IPS-NIHi7 (cell line): ENCODE data around the gene SLC39A5.
"Not testable (repeated sequence)": the region's sequence is repeated elsewhere in the genome, so short reads cannot be mapped to it uniquely, and the experiment has no call there.

ENCODE experiments used
- DNase-seq: peaks from one replicate; pipeline ENCODE4 v3.0.0; 2012; ENCODE audit warnings: mixed read lengths; ENCODE audit errors: extremely low spot score

Gene SLC39A5

DNA sequence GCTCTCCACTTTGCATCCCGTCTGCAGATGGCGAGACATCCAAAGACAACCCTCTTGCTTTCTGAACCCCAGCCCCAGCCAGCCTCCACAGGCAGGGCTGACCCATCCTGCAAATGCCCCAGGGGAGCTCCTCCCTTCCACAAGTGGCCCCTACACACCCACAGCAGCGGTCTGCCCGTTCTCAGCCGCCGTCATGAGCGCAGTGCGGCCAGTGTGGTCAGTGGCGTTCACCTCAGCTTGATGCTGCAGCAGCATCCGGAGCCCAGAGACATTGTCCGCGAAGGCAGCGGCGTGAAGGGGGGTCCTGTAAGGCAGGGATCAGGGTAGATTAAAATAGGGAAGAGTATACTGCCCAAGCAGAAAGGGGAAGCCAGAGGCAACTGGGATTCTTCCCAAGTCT lies 14.6 kb downstream of the SLC39A5 start:
- DNase-seq: no peak

DNA sequence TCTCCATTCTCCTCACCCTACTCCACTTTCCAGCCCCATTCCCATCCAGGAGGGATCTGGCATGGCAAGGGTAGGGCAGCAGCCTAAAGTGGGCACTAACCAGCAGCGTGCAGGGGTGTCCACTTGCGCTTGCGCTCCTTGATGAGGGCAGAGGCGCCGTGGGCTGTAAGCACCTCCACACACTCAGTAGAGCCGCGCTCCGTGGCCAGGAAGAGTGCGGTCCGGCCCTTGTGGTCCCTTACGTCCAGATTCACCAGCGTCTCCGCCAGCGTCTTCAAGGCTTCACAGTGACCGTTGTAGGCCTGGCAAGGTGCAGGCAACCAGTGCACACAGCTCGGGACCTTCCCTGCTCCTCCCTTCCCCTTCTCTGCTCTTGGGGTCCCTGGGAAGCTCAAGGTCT lies 18.1 kb downstream of the SLC39A5 start:
- DNase-seq: no peak

DNA sequence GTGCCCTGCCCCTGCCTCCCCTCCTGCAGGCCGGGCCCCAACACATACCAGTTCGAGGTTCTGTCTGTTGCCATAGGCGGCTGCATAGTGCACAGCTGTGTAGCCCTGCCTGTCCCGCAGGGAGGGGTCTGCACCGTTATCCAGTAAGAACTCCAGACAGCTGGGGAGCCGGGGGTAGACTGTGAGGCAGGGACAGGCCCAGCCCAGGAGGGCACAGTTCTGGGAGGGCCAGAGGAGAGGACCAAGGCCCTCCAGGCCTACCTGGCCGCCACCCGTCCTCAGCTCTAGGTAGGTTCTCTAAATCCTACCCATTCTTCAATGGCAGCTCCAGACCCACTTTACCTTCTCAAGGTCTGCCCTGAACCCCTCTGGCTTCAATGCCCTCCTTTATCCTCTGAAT lies 18.9 kb downstream of the SLC39A5 start:
- no peak for DNase-seq

DNA sequence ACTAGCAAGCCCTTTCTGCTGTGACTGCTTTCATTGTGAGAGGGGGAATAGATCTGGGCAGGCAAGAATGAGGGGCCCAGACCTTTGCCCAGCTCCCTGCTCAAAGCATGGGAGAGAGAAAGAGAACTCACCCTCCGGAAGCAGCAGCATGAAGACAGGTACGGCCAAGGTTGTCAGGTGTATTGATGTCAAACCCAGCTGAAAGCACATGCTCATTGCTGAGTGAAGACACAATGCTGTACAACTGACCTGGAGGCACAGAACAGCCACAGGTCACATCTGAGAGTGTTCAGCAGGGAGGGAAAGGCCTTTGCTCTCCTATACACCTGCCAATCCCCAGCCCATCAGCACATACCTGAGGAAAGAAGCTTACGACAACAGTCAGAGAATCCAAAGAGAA lies 22.8 kb downstream of the SLC39A5 start:
- DNase-seq: no peak

DNA sequence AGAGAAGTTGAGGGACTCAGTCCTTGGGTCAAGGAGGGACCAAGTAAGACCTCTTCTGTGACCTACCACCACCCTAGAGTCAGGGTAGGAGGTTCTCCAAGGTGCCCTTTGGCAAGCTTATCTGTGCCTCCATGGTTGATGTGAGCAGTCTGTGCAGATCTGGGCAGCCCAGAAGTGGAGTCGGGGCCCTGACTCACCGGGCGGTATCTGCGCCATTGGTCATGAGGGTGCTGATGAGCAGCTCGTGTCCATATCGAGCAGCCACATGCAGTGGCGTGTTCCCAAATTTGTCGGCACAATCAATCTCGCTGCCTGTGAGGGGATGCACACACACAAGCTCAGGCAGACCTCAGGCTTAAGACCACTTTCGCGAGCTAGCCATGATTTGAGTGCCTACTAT lies 23.2 kb downstream of the SLC39A5 start:
- DNase-seq: no peak

DNA sequence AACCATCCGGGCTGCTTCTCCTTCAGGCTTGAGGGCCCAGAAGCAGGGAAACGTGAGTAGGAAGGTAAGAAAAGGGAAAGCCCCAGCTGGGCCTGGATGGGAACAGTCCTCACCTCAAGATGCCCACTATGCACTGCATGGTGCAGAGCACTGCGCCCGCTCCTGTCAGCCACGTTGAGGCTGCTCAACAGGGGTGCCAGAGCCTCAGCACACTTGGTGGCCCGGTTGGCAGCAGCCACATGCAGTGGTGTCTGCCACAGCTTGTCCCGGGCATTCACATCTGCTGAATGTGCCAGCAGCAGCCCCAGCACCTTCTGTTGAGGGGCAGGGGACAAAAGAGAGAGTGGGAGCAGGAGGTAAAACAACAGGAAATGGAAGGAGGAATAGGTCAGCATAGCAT lies 25.8 kb downstream of the SLC39A5 start:
- DNase-seq: no peak

DNA sequence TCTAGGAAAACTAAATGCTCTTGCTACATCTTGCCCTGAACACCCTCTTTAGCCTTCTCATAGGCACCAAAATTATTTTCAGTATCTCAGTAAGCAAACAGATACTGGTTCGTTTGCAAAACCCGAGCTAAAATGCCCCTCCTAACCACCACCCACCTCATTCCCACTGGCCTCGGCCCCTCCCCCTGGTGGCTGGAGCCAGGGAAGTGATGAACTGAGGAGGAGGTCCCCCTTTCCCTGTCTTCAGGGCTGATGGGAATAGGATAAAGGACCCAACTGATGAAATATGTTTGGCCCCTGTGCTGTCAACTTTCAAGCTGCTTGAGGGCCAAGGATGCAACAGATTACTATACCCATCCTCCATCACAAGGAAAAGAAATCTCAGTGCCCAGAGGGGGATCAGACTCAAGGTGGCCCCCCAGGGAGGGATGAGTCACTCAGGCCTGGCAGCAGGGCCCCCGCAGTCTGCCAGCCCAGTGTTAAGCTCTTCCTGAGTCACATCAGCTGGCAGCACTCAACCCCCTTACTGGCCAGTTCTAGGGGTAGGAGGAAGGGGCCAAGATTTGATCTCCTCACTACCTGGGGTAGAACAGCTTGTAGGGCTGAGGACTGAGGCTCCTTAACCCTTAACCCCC lies 26.6 kb downstream of the SLC39A5 start:
- DNase-seq: peak; percentile 57

DNA sequence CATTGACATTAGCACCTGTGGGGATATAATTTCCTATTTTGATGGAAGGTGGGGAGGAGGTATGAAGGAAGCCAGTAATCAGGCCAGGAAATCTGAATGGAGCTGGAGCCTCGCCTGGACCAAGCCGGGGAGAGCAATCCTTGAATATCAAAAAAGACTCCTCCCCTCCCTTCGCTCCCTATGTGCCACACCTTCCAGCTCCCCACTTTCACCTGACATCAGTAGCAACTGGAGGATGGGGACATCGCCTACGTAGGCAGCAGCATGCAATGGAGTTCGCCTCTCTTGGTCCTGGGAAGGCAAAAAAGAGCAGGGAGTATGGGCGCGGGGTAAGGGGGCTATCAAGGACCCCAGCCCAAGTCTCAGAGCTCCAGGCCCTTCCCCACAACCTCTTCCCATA lies 27.2 kb downstream of the SLC39A5 start:
- no peak for DNase-seq

DNA sequence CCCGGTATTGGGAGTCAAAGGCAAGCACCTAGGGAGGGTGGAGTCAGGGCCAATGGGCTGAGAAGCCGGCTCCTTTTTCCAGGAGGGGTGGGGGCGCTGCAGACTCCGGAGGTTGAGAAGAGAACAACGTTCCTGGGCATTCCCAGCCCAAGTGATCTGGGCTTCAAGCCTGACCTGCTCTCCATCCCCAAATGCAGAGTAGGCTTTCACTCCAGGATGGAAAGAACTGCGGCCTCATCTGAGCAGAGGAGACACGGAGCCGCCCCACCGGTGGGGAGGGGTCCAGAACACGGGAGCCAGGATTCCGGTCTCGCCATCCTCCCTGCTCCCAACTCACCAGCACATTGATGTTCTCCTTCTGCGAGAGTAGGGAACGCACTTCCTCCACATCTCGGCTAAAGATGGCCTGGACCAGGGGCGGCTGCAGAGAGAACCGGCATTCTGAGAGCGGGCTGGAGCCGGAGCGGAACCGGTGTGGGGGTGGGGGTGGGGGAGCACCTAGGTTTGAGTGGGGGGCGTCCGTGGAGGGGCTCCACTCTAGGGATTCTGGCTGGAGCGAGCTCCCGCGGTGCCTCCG lies 27.7 kb downstream of the SLC39A5 start:
- peak; percentile 90 for DNase-seq

DNA sequence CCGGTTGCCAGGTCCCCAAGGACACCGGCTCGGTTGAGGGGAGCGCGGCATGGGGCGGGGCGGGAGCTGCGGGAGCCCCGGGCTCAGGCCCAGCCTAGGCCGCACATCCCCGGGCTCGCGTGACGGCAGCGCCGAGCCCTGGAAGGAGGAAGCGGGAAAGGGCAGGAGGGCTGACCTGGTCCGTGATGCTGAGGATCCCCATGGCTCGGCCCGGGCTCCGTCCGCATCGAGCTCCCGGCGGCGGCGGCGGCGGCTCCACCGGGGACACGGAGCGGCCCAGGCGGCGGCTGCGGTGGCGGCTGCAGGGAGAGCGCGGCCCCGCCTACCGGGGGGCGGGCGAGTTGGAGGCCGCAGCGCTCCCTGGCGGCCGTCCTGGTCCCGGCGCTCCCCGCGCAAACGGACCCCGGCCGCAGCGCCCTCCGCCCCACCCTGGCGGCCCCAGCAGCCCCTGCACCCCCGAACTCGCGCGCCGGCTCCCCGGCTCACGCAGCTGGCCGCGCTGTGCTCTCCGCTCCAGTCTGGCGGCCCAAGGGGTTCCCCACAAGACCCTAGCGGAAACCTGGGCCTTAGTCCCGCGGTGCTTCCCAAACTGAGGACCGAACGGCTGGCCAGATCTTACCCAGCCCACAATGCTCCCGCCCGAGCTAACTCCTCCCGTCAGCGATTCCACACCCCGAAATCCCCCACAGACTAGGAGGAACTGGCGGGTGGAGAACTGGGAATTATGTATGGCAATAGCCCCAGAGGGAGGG lies 28.4 kb downstream of the SLC39A5 start, which contains the start of gene ANKRD52:
TSS of gene ANKRD52 (minus strand) at position 317 of the 752 bp plus-strand sequence. CDS start at position 202, 115 bp downstream.
- peak; percentile 94 for DNase-seq

DNA sequence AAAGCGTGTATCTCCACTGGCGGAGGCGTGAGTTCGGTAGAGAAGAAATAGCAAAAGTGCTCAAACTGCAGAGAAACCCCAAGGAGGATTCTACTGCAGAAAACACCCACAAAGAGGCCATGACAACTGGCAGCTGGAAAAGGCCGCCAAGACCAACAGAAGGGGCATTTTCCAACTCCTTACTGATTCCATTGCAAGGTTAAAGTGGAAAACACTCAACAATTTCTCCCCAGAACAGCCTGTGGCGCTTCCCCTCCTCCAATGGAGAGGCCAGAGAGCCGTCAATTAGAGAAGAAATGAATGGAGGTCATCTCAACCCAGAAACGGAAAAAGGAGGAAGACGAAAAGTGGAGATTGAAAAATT lies 29.0 kb downstream of the SLC39A5 start:
- DNase-seq: no peak

DNA sequence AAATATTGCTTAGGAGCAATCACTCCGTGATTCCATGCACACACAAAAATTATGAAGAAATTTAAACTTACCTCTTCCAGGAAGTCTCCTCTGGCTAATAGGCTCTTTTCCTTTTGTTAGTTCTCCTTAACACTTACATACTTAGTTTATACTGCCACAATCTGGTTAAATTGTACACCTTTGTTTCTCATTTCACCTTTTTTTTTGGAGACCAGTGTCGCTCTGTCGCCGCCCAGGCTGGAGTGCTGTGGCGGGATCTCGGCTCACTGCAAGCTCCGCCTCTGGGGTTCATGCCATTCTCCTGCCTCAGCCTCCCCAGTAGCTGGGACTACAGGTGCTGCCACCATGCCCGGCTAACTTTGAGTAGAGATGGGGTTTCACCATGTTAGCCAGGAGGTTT lies 30.5 kb downstream of the SLC39A5 start:
- no peak for DNase-seq

DNA sequence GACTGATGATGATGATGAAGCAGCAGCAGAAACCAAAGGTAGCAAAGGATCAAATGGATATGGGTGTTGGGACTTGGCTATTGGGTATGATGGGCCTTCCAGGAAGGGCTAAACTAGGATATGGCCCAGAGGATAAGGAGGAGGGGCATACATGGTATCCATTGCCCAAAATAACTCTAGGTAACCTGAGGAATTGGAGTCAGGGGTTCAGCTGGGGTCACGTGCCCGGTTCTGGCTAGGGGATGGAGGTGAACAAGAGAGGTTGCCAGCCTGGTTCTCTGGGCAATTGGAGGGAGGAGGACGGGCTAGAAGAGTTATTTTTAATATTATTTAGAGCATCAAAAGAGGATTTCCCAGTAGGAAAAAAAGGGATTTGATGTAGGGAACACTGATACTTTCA lies 31.1 kb downstream of the SLC39A5 start:
- no peak for DNase-seq

DNA sequence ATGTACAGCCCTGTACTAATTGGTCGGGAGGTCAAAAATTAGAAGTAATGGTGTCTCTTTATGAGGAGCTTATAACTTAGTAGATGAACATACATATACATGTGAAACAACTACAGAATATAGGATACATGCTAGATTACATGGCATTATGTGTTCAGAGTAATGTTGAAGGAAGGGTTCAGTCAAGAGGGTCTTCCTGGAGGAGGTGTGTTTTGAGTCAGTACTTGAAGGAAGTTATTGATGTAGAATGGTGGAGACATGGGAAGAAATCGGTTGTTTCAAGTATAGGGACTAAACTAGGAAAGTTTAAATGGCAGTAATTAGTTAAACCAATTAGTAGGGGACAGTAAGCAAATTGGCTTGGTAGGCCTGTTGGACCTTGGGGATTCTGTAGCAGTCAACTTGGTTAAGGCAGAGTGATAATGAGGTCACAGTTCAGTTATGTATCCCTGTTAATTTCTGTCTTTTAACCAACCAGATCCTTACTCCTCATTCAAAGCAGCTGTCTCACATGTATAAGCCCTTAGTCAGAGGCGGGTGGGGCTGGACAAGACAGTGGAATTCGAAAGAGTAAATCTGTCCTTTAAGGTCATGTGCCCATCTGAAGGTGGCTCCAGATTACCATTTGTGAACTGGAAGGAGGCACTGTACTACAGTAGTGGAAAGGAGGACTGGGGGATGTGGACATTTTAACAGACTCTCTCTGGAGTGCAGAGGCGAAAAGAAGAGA lies 31.8 kb downstream of the SLC39A5 start:
- DNase-seq: no peak

DNA sequence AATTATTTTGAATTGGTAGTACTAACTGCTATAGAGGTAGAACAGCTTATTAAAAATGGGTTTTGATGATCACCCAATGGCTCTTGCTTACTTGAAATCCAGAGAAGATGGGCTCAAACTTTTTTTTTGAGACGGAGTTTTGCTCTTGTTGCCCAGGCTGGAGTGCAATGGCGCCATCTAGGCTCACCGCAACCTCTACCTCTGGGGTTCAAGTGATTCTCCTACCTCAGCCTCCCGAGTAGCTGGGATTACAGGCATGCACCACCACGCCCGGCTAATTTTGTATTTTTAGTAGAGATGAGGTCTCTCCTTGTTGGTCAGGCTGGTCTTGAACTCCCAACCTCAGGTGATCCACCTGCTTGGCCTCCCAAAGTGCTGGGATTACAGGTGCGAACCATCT lies 33.1 kb downstream of the SLC39A5 start:
- not testable (repeated sequence) for DNase-seq

DNA sequence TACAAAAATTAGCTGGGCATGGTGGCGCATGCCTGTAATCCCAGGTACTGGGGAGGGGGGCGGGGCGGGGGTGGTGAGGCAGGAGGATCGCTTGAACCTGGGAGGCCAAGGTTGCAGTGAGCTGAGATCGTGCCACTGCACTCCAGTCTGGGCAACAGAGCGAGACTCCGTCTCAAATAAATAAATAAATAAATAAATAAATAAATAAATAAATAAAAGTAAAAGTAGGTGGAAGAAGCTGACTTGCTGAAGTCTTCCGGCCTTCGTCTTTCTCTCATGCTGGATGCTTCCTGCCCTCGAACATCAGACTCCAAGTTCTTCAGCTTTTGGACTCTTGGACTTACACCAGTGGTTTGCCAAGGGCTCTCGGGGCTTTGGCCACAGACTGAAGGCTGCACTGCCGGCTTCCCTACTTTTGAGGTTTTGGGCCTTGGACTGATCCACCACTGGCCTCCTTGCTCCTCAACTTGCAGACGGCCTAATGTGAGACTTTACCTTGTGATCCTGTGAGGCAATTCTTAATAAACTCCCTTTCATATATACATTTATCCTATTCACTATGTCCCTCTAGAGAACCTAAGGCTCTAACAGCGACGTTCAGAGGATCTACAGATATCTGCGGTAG lies 36.3 kb downstream of the SLC39A5 start:
- DNase-seq: not testable (repeated sequence)

DNA sequence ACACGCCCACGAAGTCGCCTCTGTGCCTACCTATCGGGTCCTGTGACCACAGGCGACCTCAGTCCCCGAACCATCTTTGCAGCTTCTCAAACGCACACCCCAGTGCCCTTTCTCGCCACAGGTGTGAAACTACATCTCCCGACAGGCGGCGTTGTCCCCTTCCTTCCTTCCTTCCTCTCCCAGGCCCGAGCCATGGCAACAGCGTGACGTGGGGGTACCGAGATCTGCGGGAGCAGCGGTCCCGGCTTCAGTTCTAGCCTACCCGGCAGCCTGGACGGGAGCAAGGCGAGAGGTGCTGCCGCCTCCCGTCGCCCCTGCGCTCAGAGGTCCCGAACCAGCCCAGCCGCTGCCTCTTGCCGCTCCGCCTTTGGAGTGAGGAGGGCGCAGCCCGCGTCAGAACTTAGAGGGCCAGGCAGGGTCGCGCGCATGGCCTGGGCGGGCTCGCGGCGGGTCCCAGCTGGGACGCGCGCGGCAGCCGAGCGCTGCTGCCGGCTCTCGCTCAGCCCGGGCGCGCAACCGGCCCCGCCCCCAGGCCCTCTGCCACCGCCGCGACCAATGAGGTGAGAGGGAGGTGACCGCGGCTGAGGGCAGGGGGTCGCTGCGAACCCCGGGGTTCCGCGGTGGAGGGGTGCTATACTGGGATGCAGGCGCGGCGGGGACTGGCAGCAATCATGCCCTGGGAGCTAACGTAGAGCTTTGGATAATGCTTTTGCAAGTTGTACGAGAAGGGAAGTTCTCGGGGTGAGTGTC lies 37.0 kb downstream of the SLC39A5 start, which contains the start of gene COQ10A:
TSS of gene COQ10A (plus strand) at position 250 of the 750 bp plus-strand sequence. CDS start at position 427, 177 bp downstream.
- DNase-seq: peak; percentile 99

DNA sequence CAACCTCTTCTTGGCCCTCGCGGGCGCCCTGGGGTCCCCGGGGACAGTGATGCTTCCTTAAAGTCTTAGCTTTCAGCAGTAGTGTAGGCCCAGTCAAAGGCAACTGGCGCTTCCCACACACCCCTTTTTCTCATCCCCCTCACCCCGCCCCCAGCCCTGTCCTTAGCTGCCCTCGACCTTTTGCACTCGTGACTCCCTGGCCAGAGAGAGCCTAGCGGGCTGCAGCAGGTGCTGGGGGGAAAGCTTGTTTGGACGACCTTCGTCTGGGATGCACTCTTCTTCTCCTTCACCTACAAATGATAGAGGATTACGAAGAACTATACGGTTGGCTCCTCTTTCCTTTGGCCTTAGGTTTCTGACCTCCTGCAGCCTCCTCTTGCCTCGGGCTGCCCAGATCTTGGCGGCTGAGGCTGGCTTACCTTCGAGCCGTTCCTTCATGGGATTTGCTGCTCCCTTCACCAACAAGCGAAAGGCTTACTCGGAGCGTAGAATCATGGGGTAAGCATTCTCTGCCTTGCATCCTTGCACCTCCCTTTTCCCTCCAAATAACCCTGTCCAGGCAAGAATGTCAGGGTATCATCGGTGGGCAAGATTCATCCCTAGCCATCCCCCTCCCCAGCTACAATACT lies 37.7 kb downstream of the SLC39A5 start:
- DNase-seq: peak; percentile 56

DNA sequence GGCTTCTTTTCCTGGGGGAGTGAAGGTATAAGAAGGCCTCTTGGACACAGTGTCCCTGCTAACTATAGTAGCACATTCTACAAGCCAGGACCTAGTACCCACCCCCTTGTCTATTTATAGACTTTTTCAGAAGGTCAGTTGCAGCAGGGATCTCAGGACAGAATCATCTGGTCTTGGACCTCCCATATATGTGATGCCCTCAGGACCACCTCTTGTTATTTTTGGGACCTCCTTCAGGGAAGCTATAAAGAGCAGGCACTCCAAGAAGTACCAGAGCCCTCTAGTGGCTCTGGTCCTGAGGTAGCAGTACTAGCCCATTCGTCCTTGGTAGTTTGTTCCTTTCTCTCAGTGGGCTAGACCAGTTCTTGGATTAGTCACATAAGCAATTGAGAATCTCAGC lies 41.2 kb downstream of the SLC39A5 start:
- DNase-seq: peak; percentile 71

DNA sequence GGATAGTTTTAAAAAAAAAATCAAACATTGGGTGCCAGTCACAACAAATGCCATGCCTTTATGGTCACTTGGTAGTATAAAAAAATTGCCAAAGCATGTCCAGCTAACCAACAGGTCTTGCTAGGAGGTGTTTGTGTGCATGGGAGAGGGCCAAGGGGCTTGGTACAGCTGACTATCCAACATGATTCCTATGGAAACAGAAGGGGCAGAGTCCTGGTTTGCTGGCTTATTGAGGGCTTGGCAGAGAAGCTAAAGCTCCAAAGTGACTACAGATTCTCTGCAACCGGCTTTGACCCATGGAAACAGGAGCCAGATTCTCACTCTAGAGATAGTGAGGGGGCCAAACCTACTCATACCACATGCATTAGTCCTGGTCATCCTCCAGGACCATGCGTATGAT lies 42.6 kb downstream of the SLC39A5 start:
- DNase-seq: not testable (repeated sequence)

DNA sequence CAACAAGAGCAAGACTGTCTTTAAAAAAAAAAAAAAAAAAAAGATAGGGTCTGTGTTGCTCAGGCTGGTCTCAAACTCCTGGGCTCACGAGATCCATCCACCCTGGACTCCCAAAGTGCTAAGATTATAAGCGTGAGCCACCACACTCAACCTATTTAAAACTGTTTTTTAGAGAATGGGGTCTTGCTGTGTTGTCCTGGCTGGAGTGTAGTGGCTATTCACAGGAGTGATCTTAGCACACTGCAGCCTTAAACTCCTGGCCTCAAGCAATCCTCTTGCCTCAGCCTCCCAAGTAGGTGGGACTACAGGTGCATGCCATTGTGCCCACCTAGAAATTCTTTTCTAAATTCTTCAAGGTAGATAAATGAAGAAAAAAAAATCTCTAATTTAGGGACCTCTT lies 44.4 kb downstream of the SLC39A5 start:
- DNase-seq: no peak
